Limb (tissue), 2 donors: ENCODE measurements around the gene HMG20B.

Experiments
- DNase-seq, 2 donors: peaks; one replicate each; pipeline ENCODE4 v3.0.0-alpha.2; 2016; ENCODE audit errors: extremely low spot score in 2 of 2

Gene HMG20B

DNA sequence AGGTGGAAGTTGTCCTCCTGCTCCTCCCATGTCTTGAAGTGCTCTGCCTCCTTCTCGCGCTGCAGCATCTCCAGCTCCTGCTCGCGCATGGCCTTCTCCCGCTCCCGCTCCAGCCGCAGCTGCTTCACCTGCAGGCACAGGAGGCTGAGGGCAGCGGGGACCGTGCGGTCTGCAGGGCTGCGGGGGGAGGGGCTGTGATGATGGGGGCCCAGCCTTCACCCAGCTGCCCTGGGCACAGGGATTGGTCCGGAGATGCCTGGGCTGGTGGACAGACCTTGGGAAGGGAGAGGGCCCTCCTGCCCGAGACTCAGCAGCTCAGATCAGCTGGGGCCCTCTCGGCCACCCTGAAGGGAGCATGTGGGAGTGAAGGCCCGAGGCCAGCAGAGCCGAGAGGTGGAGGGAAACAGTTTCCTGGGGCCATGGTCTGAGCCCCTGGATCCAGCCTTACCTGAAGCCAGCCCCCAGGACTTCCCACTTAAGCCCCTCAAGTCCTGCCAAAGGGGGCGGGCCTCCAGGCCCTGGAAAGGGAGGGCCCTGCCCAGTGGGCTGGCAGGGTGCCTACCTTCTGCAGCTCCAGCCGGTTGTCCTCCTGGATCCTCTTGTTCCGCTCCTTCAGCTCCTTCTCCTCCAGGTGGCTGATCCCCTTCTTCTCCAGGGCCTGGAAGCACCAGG is 47.5 kb downstream of the HMG20B start:
- no peak for DNase-seq

DNA sequence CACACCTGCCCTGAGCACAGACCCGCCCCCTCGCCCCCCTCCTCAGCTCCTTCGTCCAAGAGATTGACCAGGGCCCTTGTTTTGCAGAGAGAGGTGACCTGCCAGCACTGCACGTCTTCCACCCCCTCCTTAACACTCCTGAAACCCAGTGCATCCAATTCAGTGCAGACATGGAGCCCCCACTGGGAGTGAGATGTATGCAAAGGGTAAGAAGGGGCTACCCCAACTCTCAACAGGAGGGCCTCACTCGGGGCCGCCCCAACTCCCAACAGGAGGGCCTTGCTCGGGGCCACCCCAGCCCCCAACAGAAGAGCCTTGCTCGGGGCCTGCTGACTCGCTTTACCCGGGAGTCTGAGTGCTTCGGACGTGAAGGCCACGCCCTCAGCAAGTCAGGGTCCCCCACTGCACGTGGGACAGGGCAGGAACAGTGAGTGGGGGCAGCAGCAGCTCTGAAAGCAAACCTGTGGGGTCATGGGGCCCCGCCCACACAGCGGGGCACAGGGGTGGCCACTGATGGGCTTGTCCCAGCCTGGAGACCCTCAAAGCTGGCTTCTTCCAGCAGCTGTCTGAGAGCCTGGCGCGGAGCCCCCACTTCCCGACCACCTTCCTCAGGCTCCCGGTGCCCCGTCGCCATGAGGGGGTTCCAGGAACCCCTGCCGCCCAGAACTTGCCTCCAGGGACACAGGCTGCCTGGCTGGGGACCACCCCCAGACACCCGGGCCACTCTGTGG is 48.2 kb downstream of the HMG20B start:
- DNase-seq = no peak

DNA sequence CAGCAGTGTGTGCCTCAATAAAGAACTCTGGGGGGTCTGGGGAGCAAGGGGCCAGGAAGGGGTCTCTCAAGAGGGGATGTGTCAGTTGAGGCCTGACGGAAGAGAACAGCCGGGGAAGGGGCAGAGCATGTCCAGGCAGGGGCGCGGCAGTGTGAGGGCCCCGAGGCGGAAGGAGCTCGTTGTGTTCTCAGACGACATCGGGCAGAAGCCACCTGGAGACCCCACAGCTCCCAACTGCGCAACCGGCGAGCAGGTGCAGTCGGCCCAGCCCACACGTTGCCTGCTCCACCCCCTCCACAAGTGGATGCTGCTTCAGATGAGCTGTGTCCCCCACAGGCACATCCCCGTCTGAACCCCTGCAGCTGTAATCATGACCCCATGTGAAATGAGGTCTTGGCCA is 48.9 kb downstream of the HMG20B start:
- no peak for DNase-seq

DNA sequence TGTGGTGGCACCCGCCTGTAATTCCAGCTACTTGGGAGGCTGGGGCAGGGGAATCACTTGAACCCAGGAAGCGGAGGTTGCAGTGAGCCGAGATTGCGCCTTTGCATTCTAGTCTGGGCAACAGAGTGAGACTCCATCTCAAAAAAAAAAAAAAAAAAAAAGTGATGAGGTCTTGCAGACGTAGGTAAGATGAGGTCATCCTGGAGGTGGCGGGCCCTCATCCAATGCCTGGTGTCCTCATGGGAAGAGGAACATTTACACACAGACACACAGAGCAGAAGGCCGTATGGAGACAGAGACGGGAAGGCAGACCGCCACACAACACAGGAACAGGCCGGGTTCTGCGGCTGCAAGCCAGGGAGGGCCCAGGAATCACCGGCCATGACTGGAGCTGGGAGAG is 49.5 kb downstream of the HMG20B start:
- DNase-seq = no peak

DNA sequence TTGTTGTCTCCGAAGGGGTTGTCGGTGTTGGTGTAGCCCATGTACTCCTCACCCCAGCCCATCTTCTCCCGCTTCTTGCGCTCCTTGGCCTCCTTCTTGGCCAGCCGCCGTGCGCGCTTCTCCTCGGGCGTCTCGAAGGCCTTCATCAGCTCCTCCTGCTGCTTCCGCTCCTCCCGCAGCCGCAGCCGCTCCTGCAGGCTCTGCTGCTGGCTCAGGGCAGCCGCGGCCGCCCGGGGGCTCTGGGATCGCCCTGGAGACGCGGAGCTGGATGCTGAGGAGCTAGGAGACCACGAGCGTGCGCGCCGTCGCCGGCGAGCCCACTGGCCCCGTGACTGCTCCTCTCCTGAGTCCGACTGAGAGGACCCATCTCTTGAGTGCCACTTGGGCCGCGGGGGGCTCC is 51.0 kb downstream of the HMG20B start:
- no peak for DNase-seq

DNA sequence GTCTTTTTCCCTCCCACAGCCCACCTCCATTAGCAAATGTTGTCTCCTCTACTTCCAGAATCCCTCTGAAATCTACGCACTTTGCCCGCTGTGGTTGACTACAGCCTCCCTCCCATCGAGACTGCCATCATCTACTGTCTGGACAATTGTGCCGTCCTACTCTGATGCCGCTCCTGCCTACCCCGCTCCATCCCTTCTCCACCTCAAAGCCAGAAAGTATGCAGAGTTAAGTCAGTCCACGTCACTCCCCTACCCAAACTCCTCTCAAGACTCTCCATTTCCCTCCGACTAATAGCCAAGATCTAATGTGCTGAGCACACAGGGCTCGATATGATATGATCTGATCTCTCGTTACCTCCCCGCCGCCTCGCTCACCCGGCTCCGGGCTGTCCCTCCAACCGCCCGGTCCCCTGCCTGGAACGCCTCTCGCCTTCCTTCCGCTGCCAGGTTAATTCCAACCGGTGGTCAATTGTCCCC is 53.3 kb downstream of the HMG20B start:
- no peak for DNase-seq

DNA sequence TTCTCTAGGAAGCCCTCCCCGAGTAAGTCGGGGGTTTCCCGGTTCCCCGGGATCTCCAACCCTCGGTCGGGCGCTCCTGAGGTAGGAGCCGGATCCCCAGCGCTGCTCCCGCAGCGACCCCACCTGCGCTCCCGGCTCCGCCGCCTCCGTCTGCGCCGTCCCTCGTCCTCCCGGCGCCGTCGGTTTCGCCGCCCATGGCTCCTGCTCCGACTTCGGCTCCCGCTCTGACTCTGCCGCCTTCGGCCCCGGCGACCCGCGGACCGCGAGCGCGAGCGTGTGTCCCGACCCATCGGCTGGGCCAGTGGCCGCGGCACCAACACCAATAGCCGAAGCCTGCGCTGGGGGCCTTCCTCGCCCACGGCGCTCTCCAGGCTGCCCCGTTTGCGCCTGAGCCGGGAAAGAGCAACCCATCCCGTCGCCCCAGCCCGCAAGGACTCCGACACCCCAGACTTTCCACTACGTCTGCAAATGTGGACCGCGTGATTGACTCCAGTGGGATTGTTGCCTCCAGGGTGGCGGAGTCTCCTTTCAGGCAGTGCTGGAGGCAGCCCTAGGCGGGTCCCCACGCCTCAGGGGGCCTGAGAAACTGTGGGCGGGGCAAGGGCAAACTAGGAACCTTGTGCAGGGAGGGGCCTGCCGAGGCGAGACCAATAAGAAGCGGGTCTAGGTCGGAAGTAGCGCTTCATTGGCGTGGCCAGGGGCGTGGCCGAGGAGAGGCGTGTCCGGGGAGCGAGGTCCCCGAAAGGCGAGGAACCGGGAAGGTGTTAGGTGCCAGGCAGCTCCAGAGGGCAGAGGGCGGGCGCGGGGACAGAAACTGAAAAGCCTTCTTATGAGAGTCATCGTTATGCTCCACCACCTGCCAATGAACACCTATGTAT is 54.0 kb downstream of the HMG20B start, which contains the start of gene CACTIN:
Gene CACTIN, minus strand, starts transcription at position 318 of the 878 bp plus-strand sequence. Its CDS starts 28 bp downstream, at position 290.
- DNase-seq = peak; percentile 97 to 98

DNA sequence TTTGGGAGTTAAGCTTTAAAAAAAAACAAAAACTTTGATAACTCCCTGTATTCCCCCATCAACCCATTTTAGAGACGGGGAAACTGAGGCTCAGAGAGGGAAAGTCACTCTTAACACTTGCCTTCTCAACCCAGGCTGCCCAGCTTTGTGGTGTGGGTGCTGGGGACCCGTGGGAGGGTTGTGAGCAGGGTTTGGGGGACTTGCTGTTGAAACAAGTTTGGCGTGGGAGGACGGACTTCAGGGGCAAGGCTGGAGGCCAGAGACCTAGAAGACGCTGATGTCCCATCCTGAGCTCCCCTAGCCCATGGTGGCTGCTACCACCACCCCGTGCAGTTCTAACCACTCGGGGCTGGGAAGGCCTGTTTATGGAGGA is 54.6 kb downstream of the HMG20B start:
- no peak for DNase-seq
